HG03469 (cell line): Measurements from ENCODE around the gene LIMK2.

ENCODE experiments used
- ATAC-seq: cut with Tn5 transposase; IDR thresholded peaks from one replicate; pipeline ENCODE4 v1.9.1; 2021; ENCODE audit warnings: mild to moderate bottlenecking, moderate library complexity, moderate number of reproducible peaks; ENCODE audit not compliant: unreplicated experiment

Gene LIMK2

GRCh38 chr22:31271026-31271425 is 58.9 kb downstream of the LIMK2 start:
- ATAC-seq: no peak

- ATAC-seq: no peak
Observed at GRCh38 chr22:31271485-31271884, 59.4 kb downstream of the LIMK2 start.

- no peak for ATAC-seq
Observed at GRCh38 chr22:31272522-31273446, 60.7 kb downstream of the LIMK2 start.

GRCh38 chr22:31274017-31274416 is 61.9 kb downstream of the LIMK2 start:
- no peak for ATAC-seq

GRCh38 chr22:31275018-31275417 is 62.9 kb downstream of the LIMK2 start:
- no peak for ATAC-seq

GRCh38 chr22:31275576-31275975 is 63.5 kb downstream of the LIMK2 start:
- ATAC-seq: no peak

- ATAC-seq: no peak
Observed at GRCh38 chr22:31276426-31277167, 64.5 kb downstream of the LIMK2 start.

- ATAC-seq: no peak
Observed at GRCh38 chr22:31277741-31278140, 65.6 kb downstream of the LIMK2 start.

- ATAC-seq: no peak
Observed at GRCh38 chr22:31278151-31278621, 66.1 kb downstream of the LIMK2 start.

GRCh38 chr22:31278626-31279326 is 66.7 kb downstream of the LIMK2 start:
- ATAC-seq: no peak

- no peak for ATAC-seq
Observed at GRCh38 chr22:31279327-31279669, 67.2 kb downstream of the LIMK2 start.

GRCh38 chr22:31279821-31280505 is 67.9 kb downstream of the LIMK2 start:
- no peak for ATAC-seq

GRCh38 chr22:31281733-31282132 is 69.6 kb downstream of the LIMK2 start:
- no peak for ATAC-seq

GRCh38 chr22:31282748-31283468 is 70.8 kb downstream of the LIMK2 start:
- no peak for ATAC-seq

- ATAC-seq: no peak
Observed at GRCh38 chr22:31284281-31285155, 72.4 kb downstream of the LIMK2 start.

GRCh38 chr22:31286360-31287255 is 74.5 kb downstream of the LIMK2 start:
- no peak for ATAC-seq

GRCh38 chr22:31287818-31288495 is 75.9 kb downstream of the LIMK2 start:
- no peak for ATAC-seq
